Bladder microvascular endothelial cell (primary cell): ENCODE measurements around the gene CD300LG. TPM values are rescaled to one million over a fixed set of nuclear protein-coding genes. Genes with fewer than 3 reads are reported as not detected.

ENCODE experiments used
- total RNA-seq: library from RNA; depleted of rRNA; stranded (reverse); fragments of >200 nt; gene quantifications from 2 replicates; pipeline ENCODE4 v1.2.3, GENCODE V29; 2014

Gene CD300LG
- total RNA-seq = under 0.01 TPM in 2 replicates

DNA sequence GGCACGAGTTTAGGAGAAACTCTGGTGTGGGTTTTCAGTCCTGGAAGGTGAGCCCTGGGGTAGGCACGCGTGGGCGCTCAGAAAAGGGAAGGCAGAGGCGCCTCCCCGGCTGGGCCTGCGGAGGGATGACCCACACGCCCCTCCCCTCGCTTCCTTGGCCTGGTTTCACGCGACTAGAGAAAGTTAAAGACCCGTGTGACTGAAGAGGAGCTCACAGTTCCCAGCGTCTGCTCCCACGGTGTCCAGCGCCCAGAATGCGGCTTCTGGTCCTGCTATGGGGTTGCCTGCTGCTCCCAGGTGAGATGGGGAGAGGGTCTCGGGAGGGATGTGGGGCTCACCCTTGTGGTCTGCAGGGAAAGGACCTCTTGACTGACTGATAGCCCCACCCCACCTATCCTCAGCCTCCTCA, at the start of gene CD300LG:
CD300LG (plus strand) TSS at position 214 of the 409 bp plus-strand sequence; CDS start at position 255, 41 bp downstream.

DNA sequence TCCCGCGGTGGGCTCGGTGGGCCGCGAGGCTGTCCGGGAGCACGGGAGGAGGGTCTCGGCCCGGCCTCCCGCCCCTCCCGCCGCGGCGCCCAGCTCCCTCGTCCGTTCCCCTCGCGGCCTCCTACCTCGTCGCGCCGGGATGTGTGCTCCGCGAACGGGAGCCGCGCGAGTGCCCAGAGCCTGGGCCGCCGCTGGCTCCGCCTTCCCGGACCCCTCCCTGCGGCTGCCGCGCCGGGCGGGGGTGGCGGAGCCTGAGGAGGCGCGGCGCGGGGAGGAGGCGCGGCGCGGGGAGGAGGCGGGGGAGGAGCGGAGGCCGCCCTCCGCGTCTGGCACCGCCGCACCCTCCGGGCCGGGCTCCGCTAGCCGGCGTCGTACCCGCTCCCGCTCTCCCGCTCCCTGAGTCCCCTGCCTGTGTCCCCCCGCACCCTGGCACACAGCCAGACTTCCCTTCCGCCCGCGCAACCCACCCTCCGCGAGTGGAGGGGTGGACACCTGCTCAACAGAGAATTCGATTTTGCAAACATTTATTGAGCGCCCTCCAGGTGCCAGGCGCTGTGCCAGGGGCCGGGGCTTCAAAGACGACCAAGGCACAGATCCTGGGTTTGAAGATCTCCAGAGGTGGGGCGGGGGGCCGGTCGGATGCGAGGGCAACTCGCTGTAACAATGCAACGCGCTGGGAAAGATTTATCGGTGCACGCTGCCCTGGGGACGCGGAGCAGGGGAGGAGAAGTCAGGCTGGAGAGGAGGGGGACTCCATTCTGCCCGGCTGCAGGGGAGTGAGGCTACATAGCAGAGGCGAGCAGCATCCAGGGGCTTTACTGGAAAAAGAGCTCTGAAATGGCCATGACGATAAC, 13.8 kb upstream of the CD300LG start, which contains the start of gene MPP3:
MPP3 (minus strand) TSS at position 171 of the 854 bp plus-strand sequence. CDS start 1,240 bp downstream, outside the sequence.

GRCh38 chr17:43907425-43907981, 60.5 kb downstream of the CD300LG start, which contains the start of gene MPP2:
MPP2 (minus strand) TSS chr17:43907536; CDS start chr17:43904460, 3,076 bp downstream.

Other genes starting within 250 kb of the CD300LG start
- 10.7 and 23.4 TPM in 2 replicates for gene MEOX1, start 185.3 kb upstream of the CD300LG start, total RNA-seq
- gene SOST, start 88.4 kb upstream of the CD300LG start, total RNA-seq = not detected in 2 replicates
- 35.8 and 90.5 TPM in 2 replicates for gene DUSP3, start 68.2 kb upstream of the CD300LG start, total RNA-seq
- under 0.01 TPM in 1 of 2 replicates, not detected in the other for gene CFAP97D1, start 66.7 kb upstream of the CD300LG start, total RNA-seq
- 3.4 and 6.3 TPM in 2 replicates for gene MPP3, start 14.0 kb upstream of the CD300LG start, total RNA-seq
- 0.16 and 1.1 TPM in 2 replicates for gene MPP2, start 60.4 kb downstream of the CD300LG start, total RNA-seq
- not detected in 2 replicates for gene PPY, start 95.3 kb downstream of the CD300LG start, total RNA-seq
- not detected in 2 replicates for gene PYY, start 106.8 kb downstream of the CD300LG start, total RNA-seq
- 2.0 and 5.3 TPM in 2 replicates for gene NAGS, start 157.4 kb downstream of the CD300LG start, total RNA-seq
- 78.7 and 83.5 TPM in 2 replicates for gene TMEM101, start 167.8 kb downstream of the CD300LG start, total RNA-seq
- gene LSM12, start 219.5 kb downstream of the CD300LG start, total RNA-seq = 14.4 and 21.1 TPM in 2 replicates
- 13.1 and 29.1 TPM in 2 replicates for gene G6PC3, start 223.6 kb downstream of the CD300LG start, total RNA-seq